WTC11 (cell line): ENCODE results near the gene APOBEC3B. TPM values are rescaled to one million over a fixed set of nuclear protein-coding genes. Genes with fewer than 3 reads are reported as not detected.

Experiments used
- ATAC-seq: fragments of 200-7000 bp; cut with Tn5 transposase; 2 replicates; pipeline ENCODE4 v1.10.0; 2021; ENCODE audit warnings: mild to moderate bottlenecking, moderate library complexity
- CTCF ChIA-PET: fragments of 300-600 bp; sonication (Branson Sonifier 250); formaldehyde crosslinking; loops from one replicate; lab custom pipeline; 2021; ENCODE audit warnings: antibody characterized with exemption; lab: Charles Lee
- POLR2A ChIA-PET: fragments of 350-600 bp; sonication (Branson Sonifier 250); formaldehyde crosslinking; loops from one replicate; lab custom pipeline; 2021; ENCODE audit warnings: antibody characterized with exemption; lab: Charles Lee
- DNase-seq: peaks from one replicate; pipeline ENCODE4 v3.0.0; 2021; ENCODE audit warnings: low spot score
- H3K27ac Mint-ChIP-seq: 2 replicates; pipeline ENCODE4 v1.8.0; 2021; ENCODE audit warnings: mixed read lengths
- H3K27me3 Mint-ChIP-seq: 2 replicates; pipeline ENCODE4 v1.8.0; 2021; ENCODE audit warnings: low read depth, mild to moderate bottlenecking, moderate library complexity, mixed read lengths
- H3K36me3 Mint-ChIP-seq: 2 replicates; pipeline ENCODE4 v1.8.0; 2021; ENCODE audit warnings: mixed read lengths
- H3K4me1 Mint-ChIP-seq: 2 replicates; pipeline ENCODE4 v1.8.0; 2022; ENCODE audit warnings: mixed read lengths
- H3K4me3 Mint-ChIP-seq: 2 replicates; pipeline ENCODE4 v1.8.0; 2021; ENCODE audit warnings: mild to moderate bottlenecking, moderate library complexity, mixed read lengths
- H3K9me3 Mint-ChIP-seq: 2 replicates; pipeline ENCODE4 v1.8.0; 2021; ENCODE audit warnings: mixed read lengths
- E2F5 ChIP-seq: sonication (generic); formaldehyde crosslinking; IDR thresholded peaks from 2 replicates; pipeline ENCODE4 v1.8.1; 2022; ENCODE audit warnings: mild to moderate bottlenecking, moderate library complexity, missing genetic modification reagents
- ERG ChIP-seq: fragments of 250-450 bp; sonication (Bioruptor Pico); IDR thresholded peaks from 2 replicates; pipeline ENCODE4 v1.8.0; 2021; ENCODE audit warnings: mild to moderate bottlenecking
- GABPB1 ChIP-seq: sonication (generic); formaldehyde crosslinking; IDR thresholded peaks from 2 replicates; pipeline ENCODE4 v1.8.1; 2023; ENCODE audit warnings: mild to moderate bottlenecking, missing genetic modification reagents
- GTF2I ChIP-seq: fragments of 250-450 bp; sonication (Bioruptor Pico); conservative IDR thresholded peaks from 2 replicates; pipeline ENCODE4 v1.4.0; 2021; ENCODE audit warnings: mild to moderate bottlenecking
- HMGA2 ChIP-seq: fragments of 250-450 bp; sonication (Bioruptor Pico); IDR thresholded peaks from 2 replicates; pipeline ENCODE4 v1.4.0; 2021; ENCODE audit warnings: mild to moderate bottlenecking, moderate library complexity
- HMGXB4 ChIP-seq: sonication (generic); formaldehyde crosslinking; IDR thresholded peaks from 2 replicates; pipeline ENCODE4 v1.8.1; 2023; ENCODE audit warnings: mild to moderate bottlenecking, moderate library complexity, missing genetic modification reagents
- IRF2 ChIP-seq: sonication (generic); formaldehyde crosslinking; IDR thresholded peaks from 2 replicates; pipeline ENCODE4 v1.8.0; 2022; ENCODE audit warnings: low read depth, missing genetic modification reagents, borderline replicate concordance
- JUN ChIP-seq: sonication (generic); formaldehyde crosslinking; IDR thresholded peaks from 2 replicates; pipeline ENCODE4 v1.8.0; 2023; ENCODE audit warnings: mild to moderate bottlenecking, missing genetic modification reagents
- MLX ChIP-seq: sonication (generic); formaldehyde crosslinking; IDR thresholded peaks from 2 replicates; pipeline ENCODE4 v1.8.1; 2023; ENCODE audit warnings: mild to moderate bottlenecking, missing genetic modification reagents, moderate library complexity
- PRRX2 ChIP-seq: fragments of 250-450 bp; sonication (Bioruptor Pico); IDR thresholded peaks from 2 replicates; pipeline ENCODE4 v1.8.0; 2021; ENCODE audit warnings: mild to moderate bottlenecking
- SMAD4 ChIP-seq: sonication (generic); formaldehyde crosslinking; IDR thresholded peaks from 2 replicates; pipeline ENCODE4 v1.8.0; 2022; ENCODE audit warnings: mild to moderate bottlenecking, missing genetic modification reagents
- TEAD1 ChIP-seq: sonication (generic); formaldehyde crosslinking; IDR thresholded peaks from 2 replicates; pipeline ENCODE4 v1.8.0; 2022; ENCODE audit warnings: mild to moderate bottlenecking, missing genetic modification reagents
- ZBTB43 ChIP-seq: sonication (generic); formaldehyde crosslinking; IDR thresholded peaks from 2 replicates; pipeline ENCODE4 v1.8.1; 2023; ENCODE audit warnings: mild to moderate bottlenecking, missing genetic modification reagents
- ZNF263 ChIP-seq: sonication (generic); formaldehyde crosslinking; IDR thresholded peaks from 2 replicates; pipeline ENCODE4 v1.8.1; 2022; ENCODE audit warnings: low read depth, mild to moderate bottlenecking, moderate library complexity, missing genetic modification reagents
- total RNA-seq: library from RNA; stranded (reverse); gene quantifications from 3 replicates; pipeline ENCODE4 v1.2.3, GENCODE V29; 2021
- TF ChIP-seq, protein P1 (sequence below): sonication (generic); formaldehyde crosslinking; IDR thresholded peaks from 2 replicates; pipeline ENCODE4 v1.8.1; 2022; ENCODE audit warnings: mild to moderate bottlenecking, missing genetic modification reagents, moderate library complexity, borderline replicate concordance
- TF ChIP-seq, protein P2 (sequence below): sonication (generic); formaldehyde crosslinking; IDR thresholded peaks from 2 replicates; pipeline ENCODE4 v1.8.0; 2022; ENCODE audit warnings: mild to moderate bottlenecking, missing genetic modification reagents
- TF ChIP-seq, protein P3 (sequence below): sonication (generic); formaldehyde crosslinking; IDR thresholded peaks from 2 replicates; pipeline ENCODE4 v1.8.0; 2023; ENCODE audit warnings: missing genetic modification reagents
- TF ChIP-seq, protein P4 (sequence below): sonication (generic); formaldehyde crosslinking; conservative IDR thresholded peaks from 2 replicates; pipeline ENCODE4 v1.8.1; 2022; ENCODE audit warnings: mild to moderate bottlenecking, missing genetic modification reagents

APOBEC3B gene
- total RNA-seq, 1 experiment from 2014 or later = 4.0 TPM

- Mint-ChIP-seq H3K9me3 (no peaks in the 10 kb centered on the region), H3K4me1 (no peaks in the 10 kb centered on the region), H3K27me3 (no peaks in the 10 kb centered on the region; the same call in 1 of the 2 replicates), H3K27ac (no peak overlapping the region), H3K4me3 (no peak overlapping the region), H3K36me3 (no peaks in the 10 kb centered on the region)
- CTCF ChIA-PET = interaction anchor here (0.5 to 1.1 kb wide), 2 partner anchors 102 to 417 kb away, joined by 3 read pairs; no protein-coding TSS in a partner anchor
- TF ChIP-seq, protein P1, sequence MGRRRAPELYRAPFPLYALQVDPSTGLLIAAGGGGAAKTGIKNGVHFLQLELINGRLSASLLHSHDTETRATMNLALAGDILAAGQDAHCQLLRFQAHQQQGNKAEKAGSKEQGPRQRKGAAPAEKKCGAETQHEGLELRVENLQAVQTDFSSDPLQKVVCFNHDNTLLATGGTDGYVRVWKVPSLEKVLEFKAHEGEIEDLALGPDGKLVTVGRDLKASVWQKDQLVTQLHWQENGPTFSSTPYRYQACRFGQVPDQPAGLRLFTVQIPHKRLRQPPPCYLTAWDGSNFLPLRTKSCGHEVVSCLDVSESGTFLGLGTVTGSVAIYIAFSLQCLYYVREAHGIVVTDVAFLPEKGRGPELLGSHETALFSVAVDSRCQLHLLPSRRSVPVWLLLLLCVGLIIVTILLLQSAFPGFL (CRISPR knock-in tag) = no peak
- TF ChIP-seq, protein P2, sequence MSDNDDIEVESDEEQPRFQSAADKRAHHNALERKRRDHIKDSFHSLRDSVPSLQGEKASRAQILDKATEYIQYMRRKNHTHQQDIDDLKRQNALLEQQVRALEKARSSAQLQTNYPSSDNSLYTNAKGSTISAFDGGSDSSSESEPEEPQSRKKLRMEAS (CRISPR knock-in tag) = no peak
- TF ChIP-seq MLX (CRISPR knock-in tag) (no peak), ZNF263 (CRISPR knock-in tag) (no peak), HMGA2 (CRISPR knock-in tag) (no peak), SMAD4 (CRISPR knock-in tag) (no peak), ERG (CRISPR knock-in tag) (no peak), ZBTB43 (CRISPR knock-in tag) (no peak), JUN (no peak), IRF2 (CRISPR knock-in tag) (no peak), TEAD1 (CRISPR knock-in tag) (no peak), HMGXB4 (no peak), PRRX2 (CRISPR knock-in tag) (no peak), E2F5 (CRISPR knock-in tag) (no peak), GTF2I (CRISPR knock-in tag) (no peak), GABPB1 (no peak)
- TF ChIP-seq, protein P3, sequence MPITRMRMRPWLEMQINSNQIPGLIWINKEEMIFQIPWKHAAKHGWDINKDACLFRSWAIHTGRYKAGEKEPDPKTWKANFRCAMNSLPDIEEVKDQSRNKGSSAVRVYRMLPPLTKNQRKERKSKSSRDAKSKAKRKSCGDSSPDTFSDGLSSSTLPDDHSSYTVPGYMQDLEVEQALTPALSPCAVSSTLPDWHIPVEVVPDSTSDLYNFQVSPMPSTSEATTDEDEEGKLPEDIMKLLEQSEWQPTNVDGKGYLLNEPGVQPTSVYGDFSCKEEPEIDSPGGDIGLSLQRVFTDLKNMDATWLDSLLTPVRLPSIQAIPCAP (CRISPR knock-in tag) = no peak
- TF ChIP-seq, protein P4, sequence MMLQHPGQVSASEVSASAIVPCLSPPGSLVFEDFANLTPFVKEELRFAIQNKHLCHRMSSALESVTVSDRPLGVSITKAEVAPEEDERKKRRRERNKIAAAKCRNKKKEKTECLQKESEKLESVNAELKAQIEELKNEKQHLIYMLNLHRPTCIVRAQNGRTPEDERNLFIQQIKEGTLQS (CRISPR knock-in tag) = no peak
- ATAC-seq = no peak
- DNase-seq = no peak
- POLR2A ChIA-PET = no interaction called here
Measured at GRCh38 chr22:38971202-38971601, 10.9 kb upstream of the APOBEC3B start.
